IgD-negative memory B cell (primary cell): ENCODE results near the gene SLBP. TPM values are rescaled to one million over a fixed set of nuclear protein-coding genes. Genes with fewer than 3 reads are reported as not detected.
A peak's percentile ranks its signal among the peaks of the same experiment; 100 is the strongest.
"Not testable (repeated sequence)": the region's sequence is repeated elsewhere in the genome, so short reads cannot be mapped to it uniquely, and the experiment has no call there.

Experiments
- H3K27ac Mint-ChIP-seq, 3 donors: one replicate each; pipeline ENCODE4 v1.8.0; 2020 to 2022; ENCODE audit warnings: mild to moderate bottlenecking in 3 of 3, mixed read lengths in 3 of 3, moderate library complexity in 1 of 3
- H3K27me3 Mint-ChIP-seq: one replicate; pipeline ENCODE4 v1.8.0; 2021; ENCODE audit warnings: mixed read lengths
- H3K36me3 Mint-ChIP-seq: one replicate; pipeline ENCODE4 v1.8.0; 2020; ENCODE audit warnings: mild to moderate bottlenecking, mixed read lengths
- H3K4me1 Mint-ChIP-seq, 3 donors: one replicate each; pipeline ENCODE4 v1.8.0; 2020 to 2022; ENCODE audit warnings: mixed read lengths in 3 of 3, mild to moderate bottlenecking in 1 of 3
- H3K4me3 Mint-ChIP-seq, 4 donors: one replicate each; pipeline ENCODE4 v1.8.0; 2020 to 2022; ENCODE audit warnings: mild to moderate bottlenecking in 4 of 4, mixed read lengths in 4 of 4, moderate library complexity in 3 of 4
- H3K9me3 Mint-ChIP-seq, 3 donors: one replicate each; pipeline ENCODE4 v1.8.0; 2020 to 2021; ENCODE audit warnings: mixed read lengths in 3 of 3, mild to moderate bottlenecking in 1 of 3
- polyA plus RNA-seq: library from polyadenylated mRNA; unstranded; fragments of 300-500 nt; fragmentation: Illumina TruSeq; gene quantifications from one replicate; pipeline ENCODE4 v1.2.3, GENCODE V29; 2021

The SLBP gene
- polyA plus RNA-seq, 1 donor from 2014 or later, result 49.1 TPM

DNA sequence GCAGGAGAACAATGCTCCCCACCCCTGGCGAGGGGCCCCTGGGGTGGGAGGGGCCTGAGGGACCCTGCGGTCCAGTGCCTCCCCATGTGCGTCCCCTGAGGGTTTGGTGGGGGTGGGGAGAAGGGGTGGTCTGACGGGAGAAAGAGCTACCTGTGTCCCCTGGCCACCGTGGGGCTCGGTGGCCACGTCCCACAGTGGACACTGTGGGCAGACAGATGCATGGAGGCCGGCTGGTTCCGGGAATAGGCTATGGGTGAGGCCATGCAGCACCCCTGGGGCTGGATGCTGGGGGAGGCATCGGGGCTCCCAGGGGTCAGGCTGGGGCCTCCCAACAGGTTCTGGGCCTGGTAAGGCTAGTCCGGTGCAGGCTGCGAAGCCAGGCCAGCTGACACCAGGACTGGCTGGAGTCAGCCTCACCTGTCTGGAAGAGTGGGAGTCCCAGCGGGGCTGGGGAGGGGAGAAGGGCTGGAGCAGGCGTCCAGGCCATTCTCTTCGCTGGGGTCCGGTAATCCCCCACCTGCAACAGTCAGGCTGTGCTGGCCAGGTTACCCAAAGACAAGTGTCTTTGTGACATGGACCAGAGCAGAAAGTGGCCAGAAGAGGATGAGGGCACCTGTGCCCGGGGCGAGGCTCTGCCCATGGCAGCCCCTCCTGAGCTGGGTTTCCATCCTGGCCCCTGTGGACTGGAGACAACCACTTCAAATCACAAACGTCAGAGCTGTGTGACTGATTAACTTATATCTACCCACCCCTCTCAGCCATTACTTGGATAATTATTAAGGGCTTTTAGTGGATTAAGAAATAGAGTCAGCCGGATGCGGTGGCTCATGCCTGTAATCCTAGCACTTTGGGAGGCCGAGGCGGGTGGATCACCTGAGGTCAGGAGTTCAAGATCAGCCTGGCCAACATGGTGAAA lies 26.6 kb downstream of the SLBP start:
- Mint-ChIP-seq H3K27me3 (no peaks in the 10 kb centered on the region), H3K36me3 (peaks cover 3% of the 10 kb centered on the region), H3K4me1 (peaks cover 9 to 14% (median 9%) of the 10 kb centered on the region in 3 donors), H3K27ac (peak overlapping the region in 1 of 3 donors; percentile 45), H3K4me3 (peak overlapping the region in 2 of 4 donors; percentile 7 to 32), H3K9me3 (no peaks in the 10 kb centered on the region)

DNA sequence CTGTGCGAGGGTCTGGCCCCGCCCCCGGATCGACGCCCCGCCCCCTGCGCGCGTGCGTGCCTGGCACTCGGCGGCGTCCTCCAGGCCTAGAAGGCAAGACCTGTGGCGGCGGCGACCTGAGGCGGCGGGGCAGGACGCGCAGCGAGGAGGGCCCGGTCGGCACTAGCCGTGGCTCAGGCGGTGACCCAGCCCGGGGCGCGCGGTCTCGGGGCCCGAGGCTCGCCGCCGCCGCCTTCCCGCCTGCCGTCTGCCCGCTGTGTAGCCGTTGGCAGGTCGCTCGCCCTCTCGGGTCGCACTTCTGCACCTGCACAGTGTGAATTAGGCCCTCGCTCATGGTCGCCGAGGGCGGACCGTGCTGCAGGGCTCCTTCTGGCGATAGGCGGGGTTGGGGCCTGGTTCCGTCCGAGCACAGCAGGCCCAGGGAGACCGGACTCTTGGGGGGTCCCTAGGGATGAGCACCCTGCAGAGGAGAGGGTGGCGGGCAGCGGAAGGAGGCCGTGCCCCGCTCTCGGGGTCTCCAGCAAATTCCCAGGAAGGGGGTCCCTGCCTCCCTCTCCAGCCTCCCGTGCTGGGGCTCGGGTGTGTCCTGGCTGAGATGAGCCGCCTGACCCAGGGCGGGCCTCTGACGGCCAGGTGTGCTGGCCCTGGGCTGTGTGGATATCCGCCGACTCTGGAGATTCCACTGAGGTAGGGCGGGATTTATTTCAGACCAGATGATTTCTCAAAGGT lies 27.4 kb downstream of the SLBP start:
- Mint-ChIP-seq H3K27ac (peak overlapping the region in 1 of 3 donors; percentile 45), H3K36me3 (peaks cover 2% of the 10 kb centered on the region)

DNA sequence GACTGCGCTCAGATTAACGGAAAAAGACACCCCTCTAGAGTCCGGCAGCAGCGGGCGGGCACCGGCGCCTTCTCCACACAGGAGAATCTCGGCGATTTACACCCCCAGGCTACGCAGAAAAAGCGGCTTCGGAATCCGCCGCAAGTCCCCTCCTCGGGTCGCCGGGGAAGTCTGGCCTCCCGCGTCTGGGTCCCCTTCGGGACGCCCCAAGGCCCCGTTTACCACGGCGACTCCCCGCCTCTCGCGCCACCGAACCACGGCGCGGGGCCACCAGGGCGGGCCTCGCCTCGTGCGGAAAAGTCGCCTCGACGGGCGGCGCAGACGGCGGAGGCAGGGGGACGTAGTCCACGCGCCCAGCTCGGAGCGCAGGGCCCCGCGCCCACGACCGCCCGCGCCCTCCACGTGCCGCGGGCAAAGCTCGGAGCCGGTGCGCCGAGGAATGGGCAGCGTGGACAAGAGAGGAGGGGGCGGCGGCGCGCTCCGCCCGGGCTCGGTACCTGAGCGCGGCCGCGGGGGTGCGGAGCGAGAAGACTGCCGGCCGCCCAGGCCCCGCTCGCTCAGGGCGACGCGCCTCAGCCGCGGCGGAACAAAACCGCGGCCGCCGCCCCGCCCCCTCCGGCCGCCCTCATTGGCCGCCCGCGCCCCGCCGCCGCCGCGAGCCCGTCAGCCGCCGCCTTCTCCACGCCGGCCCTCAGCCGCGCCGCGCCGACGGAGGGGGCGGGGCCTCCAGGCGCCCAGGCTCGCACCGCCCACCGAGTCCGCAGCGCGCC lies 28.2 kb downstream of the SLBP start, which contains the start of gene FAM53A:
Gene FAM53A (minus strand): TSS at position 578 of the 770 bp plus-strand sequence. CDS start 15,572 bp downstream, outside the sequence.
- no peaks in the 10 kb centered on the region for H3K9me3 Mint-ChIP-seq
- H3K36me3 Mint-ChIP-seq, result no peaks in the 10 kb centered on the region
- H3K4me1 Mint-ChIP-seq, result peaks cover 9 to 17% (median 9%) of the 10 kb centered on the region in 3 donors
- H3K27me3 Mint-ChIP-seq, result no peaks in the 10 kb centered on the region
- peak within 1 kb of the TSS; percentile 85 to 96 (median 91) for H3K4me3 Mint-ChIP-seq
- peak within 1 kb of the TSS; percentile 47 to 93 (median 91) for H3K27ac Mint-ChIP-seq

More for the DNA sequence above, 27.4 kb downstream of the SLBP start:
- Mint-ChIP-seq H3K4me3 (peak overlapping the region in 3 of 4 donors; percentile 60 to 76 (median 73)), H3K4me1 (peaks cover 9 to 17% (median 9%) of the 10 kb centered on the region in 3 donors), H3K9me3 (no peaks in the 10 kb centered on the region), H3K27me3 (no peaks in the 10 kb centered on the region)

- H3K27me3 Mint-ChIP-seq, result no peaks in the 10 kb centered on the region
Measured at GRCh38 chr4:1683261-1683735, 28.8 kb downstream of the SLBP start.

GRCh38 chr4:1682860-1683259 lies 29.3 kb downstream of the SLBP start:
- Mint-ChIP-seq H3K36me3 (no peaks in the 10 kb centered on the region), H3K4me1 (peaks cover 9 to 17% (median 9%) of the 10 kb centered on the region in 3 donors), H3K9me3 (no peaks in the 10 kb centered on the region), H3K27ac (peak overlapping the region; percentile 47 to 93 (median 91)), H3K4me3 (peak overlapping the region; percentile 85 to 96 (median 91)), H3K27me3 (no peaks in the 10 kb centered on the region)

More at GRCh38 chr4:1683261-1683735, 28.8 kb downstream of the SLBP start:
- H3K27ac Mint-ChIP-seq, result peak overlapping the region; percentile 47 to 93 (median 91)
- no peaks in the 10 kb centered on the region for H3K9me3 Mint-ChIP-seq
- H3K36me3 Mint-ChIP-seq, result no peaks in the 10 kb centered on the region
- H3K4me1 Mint-ChIP-seq, result peaks cover 9 to 17% (median 9%) of the 10 kb centered on the region in 3 donors
- H3K4me3 Mint-ChIP-seq, result peak overlapping the region; percentile 85 to 96 (median 91)

GRCh38 chr4:1678244-1678643 lies 33.9 kb downstream of the SLBP start:
- Mint-ChIP-seq H3K27me3 (no peaks in the 10 kb centered on the region), H3K4me1 (peaks cover 3 to 14% (median 5%) of the 10 kb centered on the region in 3 donors), H3K36me3 (no peaks in the 10 kb centered on the region), H3K27ac (no peak overlapping the region), H3K9me3 (no peaks in the 10 kb centered on the region), H3K4me3 (no peak overlapping the region)

GRCh38 chr4:1676605-1677525 lies 35.3 kb downstream of the SLBP start:
- no peak overlapping the region for H3K4me3 Mint-ChIP-seq
- no peaks in the 10 kb centered on the region for H3K27me3 Mint-ChIP-seq
- peaks cover 2% of the 10 kb centered on the region for H3K36me3 Mint-ChIP-seq

GRCh38 chr4:1675802-1676137 lies 36.3 kb downstream of the SLBP start:
- Mint-ChIP-seq H3K9me3 (no peaks in the 10 kb centered on the region), H3K4me1 (peaks cover 0 to 5% (median 0%) of the 10 kb centered on the region in 3 donors), H3K27me3 (no peaks in the 10 kb centered on the region)

More at GRCh38 chr4:1676605-1677525, 35.3 kb downstream of the SLBP start:
- no peak overlapping the region for H3K27ac Mint-ChIP-seq
- H3K4me1 Mint-ChIP-seq, result peaks cover 0 to 5% (median 0%) of the 10 kb centered on the region in 3 donors
- no peaks in the 10 kb centered on the region for H3K9me3 Mint-ChIP-seq

GRCh38 chr4:1675136-1675801 lies 36.9 kb downstream of the SLBP start:
- Mint-ChIP-seq H3K4me1 (peaks cover 0 to under 1% (median 0%) of the 10 kb centered on the region in 3 donors), H3K4me3 (no peak overlapping the region), H3K27me3 (no peaks in the 10 kb centered on the region), H3K9me3 (no peaks in the 10 kb centered on the region), H3K36me3 (peaks cover 2% of the 10 kb centered on the region), H3K27ac (no peak overlapping the region)

More at GRCh38 chr4:1675802-1676137, 36.3 kb downstream of the SLBP start:
- Mint-ChIP-seq H3K4me3 (no peak overlapping the region), H3K36me3 (peaks cover 2% of the 10 kb centered on the region), H3K27ac (no peak overlapping the region)

DNA sequence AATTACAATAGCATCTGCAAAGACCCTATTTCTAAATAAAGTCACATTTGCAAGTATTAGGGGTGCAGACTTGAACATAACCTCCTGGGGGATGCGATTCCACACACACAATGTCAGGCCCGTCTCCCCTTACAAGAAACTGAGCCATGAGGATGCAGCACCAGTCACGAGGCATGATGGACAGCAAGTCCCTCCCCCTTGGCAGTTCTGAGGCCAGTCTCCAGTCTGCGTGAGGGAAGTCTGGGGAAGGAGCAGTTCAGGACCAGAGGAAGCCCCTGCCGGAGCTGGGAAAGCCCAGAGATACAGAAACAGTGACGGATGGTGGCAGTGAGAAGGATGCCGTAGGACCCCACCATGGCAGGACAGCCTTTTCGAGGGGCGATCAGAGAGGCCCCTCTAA lies 37.4 kb downstream of the SLBP start:
- no peak overlapping the region for H3K27ac Mint-ChIP-seq
- H3K9me3 Mint-ChIP-seq, result no peaks in the 10 kb centered on the region
- H3K27me3 Mint-ChIP-seq, result no peaks in the 10 kb centered on the region
- H3K36me3 Mint-ChIP-seq, result peaks cover 2% of the 10 kb centered on the region
- H3K4me1 Mint-ChIP-seq, result no peaks in the 10 kb centered on the region
- no peak overlapping the region for H3K4me3 Mint-ChIP-seq

- Mint-ChIP-seq H3K27ac (no peak overlapping the region), H3K36me3 (peaks cover 2% of the 10 kb centered on the region), H3K9me3 (no peaks in the 10 kb centered on the region), H3K4me1 (no peaks in the 10 kb centered on the region), H3K27me3 (no peaks in the 10 kb centered on the region), H3K4me3 (peak overlapping the region in 1 of 4 donors; percentile 58)
Measured at GRCh38 chr4:1673671-1674070, 38.4 kb downstream of the SLBP start.

- H3K27me3 Mint-ChIP-seq, H3K9me3 Mint-ChIP-seq, H3K27ac Mint-ChIP-seq, H3K36me3 Mint-ChIP-seq, H3K4me3 Mint-ChIP-seq, H3K4me1 Mint-ChIP-seq: not testable (repeated sequence)
Measured at GRCh38 chr4:1671011-1671410, 41.1 kb downstream of the SLBP start.

DNA sequence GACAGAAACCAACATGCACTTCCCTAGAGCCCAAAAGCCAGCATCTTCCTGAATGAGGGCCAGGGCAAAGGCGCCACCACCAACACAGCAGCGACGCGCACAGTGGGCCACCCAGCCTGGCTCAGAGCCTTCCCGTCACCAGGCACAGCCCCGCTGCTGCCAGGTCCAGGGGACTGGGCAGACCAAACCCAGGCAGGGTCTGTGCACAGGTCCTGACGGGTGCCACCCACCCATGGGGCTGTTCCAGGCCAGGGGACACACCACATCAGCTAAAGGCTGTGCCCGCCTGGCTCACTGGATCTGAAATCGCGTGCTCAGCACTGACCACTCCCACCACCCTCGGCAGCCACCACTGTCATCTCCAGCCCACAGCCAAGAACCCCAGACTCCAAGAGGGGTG lies 41.8 kb downstream of the SLBP start:
- H3K4me1 Mint-ChIP-seq, result no peaks in the 10 kb centered on the region
- no peaks in the 10 kb centered on the region for H3K9me3 Mint-ChIP-seq
- no peaks in the 10 kb centered on the region for H3K27me3 Mint-ChIP-seq
- H3K4me3 Mint-ChIP-seq, result no peak overlapping the region
- peaks cover 2% of the 10 kb centered on the region for H3K36me3 Mint-ChIP-seq
- no peak overlapping the region for H3K27ac Mint-ChIP-seq
